ENCODE measurements around the gene CD2AP.

DNA sequence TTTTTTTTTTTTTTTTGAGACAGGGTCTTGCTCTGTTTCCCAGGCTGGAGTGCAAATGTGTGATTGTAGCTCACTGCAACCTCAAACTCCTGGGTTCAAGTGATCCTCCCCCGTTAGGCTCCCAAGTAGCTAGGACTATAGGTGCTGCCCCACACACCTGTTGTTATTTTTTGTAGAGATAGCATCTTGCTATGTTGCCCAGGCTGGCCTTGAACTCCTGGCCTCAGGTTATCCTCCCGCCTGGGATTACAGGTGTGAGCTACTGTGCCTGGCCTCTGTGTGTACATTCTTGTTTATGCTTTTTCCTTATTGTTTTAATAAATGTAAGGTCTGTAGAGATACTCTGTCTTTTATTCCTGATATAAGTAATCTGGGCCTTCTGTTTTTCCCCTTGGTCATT lies 14.8 kb downstream of the CD2AP start:
- TF ChIP-seq GABPA (IDR thresholded peaks at IDR 0.05; ENCODE audit: low read depth), result no peak
- no peak for TF ChIP-seq CTCF (IDR thresholded peaks at IDR 0.05; ENCODE audit: insufficient read depth, low read length)
- TF ChIP-seq, protein P1, sequence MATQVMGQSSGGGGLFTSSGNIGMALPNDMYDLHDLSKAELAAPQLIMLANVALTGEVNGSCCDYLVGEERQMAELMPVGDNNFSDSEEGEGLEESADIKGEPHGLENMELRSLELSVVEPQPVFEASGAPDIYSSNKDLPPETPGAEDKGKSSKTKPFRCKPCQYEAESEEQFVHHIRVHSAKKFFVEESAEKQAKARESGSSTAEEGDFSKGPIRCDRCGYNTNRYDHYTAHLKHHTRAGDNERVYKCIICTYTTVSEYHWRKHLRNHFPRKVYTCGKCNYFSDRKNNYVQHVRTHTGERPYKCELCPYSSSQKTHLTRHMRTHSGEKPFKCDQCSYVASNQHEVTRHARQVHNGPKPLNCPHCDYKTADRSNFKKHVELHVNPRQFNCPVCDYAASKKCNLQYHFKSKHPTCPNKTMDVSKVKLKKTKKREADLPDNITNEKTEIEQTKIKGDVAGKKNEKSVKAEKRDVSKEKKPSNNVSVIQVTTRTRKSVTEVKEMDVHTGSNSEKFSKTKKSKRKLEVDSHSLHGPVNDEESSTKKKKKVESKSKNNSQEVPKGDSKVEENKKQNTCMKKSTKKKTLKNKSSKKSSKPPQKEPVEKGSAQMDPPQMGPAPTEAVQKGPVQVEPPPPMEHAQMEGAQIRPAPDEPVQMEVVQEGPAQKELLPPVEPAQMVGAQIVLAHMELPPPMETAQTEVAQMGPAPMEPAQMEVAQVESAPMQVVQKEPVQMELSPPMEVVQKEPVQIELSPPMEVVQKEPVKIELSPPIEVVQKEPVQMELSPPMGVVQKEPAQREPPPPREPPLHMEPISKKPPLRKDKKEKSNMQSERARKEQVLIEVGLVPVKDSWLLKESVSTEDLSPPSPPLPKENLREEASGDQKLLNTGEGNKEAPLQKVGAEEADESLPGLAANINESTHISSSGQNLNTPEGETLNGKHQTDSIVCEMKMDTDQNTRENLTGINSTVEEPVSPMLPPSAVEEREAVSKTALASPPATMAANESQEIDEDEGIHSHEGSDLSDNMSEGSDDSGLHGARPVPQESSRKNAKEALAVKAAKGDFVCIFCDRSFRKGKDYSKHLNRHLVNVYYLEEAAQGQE (IDR thresholded peaks at IDR 0.05; ENCODE audit: insufficient replicate concordance, low read depth), result no peak
- TF ChIP-seq POLR2AphosphoS5 (IDR thresholded peaks at IDR 0.05; ENCODE audit: low read depth), result no peak
- no peak for TF ChIP-seq SPI1 (IDR thresholded peaks at IDR 0.05; ENCODE audit: borderline replicate concordance, low read depth)

Data from HL-60 (cell line).